Testis (tissue), 2 donors: ENCODE data around the gene CHD2.

Source experiments
- POLR2A ChIP-seq: fragments of 450-650 bp; IDR thresholded peaks from one replicate; pipeline ENCODE4 v1.6.1; 2017; ENCODE audit warnings: antibody characterized with exemption, mild to moderate bottlenecking, moderate library complexity
- TF ChIP-seq, protein P1 (sequence below), 3 experiments: fragments of 450-650 bp in 2 of 3; fragments of 200-600 bp in 1 of 3; sonication (generic) in 1 of 3; IDR thresholded peaks; one replicate each; pipeline ENCODE4 v1.5.1; 2016 to 2019; ENCODE audit warnings: antibody characterized with exemption in 3 of 3, mild to moderate bottlenecking in 2 of 3, moderate library complexity in 1 of 3

DNA sequence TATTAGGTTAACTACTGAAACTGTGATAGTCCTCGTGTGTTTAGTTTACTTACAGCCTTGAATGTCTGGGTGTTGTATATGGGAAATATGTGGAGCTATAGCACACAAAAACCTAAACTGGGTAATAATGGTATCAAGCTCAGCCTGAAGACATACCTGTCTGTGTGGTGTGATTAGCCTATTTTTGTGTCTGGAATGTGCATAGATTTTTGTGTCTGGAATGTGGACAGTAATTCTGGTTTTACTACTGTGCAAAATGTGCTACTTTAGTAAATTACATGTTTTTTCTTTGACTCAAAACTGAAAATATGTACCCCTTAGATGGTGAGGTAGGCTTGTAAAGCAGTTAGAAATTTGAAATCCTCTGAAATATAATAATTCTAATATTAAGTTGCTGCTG lies 43.5 kb downstream of the CHD2 start:
- TF ChIP-seq, protein P1, sequence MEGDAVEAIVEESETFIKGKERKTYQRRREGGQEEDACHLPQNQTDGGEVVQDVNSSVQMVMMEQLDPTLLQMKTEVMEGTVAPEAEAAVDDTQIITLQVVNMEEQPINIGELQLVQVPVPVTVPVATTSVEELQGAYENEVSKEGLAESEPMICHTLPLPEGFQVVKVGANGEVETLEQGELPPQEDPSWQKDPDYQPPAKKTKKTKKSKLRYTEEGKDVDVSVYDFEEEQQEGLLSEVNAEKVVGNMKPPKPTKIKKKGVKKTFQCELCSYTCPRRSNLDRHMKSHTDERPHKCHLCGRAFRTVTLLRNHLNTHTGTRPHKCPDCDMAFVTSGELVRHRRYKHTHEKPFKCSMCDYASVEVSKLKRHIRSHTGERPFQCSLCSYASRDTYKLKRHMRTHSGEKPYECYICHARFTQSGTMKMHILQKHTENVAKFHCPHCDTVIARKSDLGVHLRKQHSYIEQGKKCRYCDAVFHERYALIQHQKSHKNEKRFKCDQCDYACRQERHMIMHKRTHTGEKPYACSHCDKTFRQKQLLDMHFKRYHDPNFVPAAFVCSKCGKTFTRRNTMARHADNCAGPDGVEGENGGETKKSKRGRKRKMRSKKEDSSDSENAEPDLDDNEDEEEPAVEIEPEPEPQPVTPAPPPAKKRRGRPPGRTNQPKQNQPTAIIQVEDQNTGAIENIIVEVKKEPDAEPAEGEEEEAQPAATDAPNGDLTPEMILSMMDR (IDR thresholded peaks at IDR 0.05), result no peak
- no peak for TF ChIP-seq POLR2A
